CD4-positive, alpha-beta T cell treated with Interleukin-21 for 1 hour (primary cell): Measurements from ENCODE around the gene RETREG1.
"Not testable (repeated sequence)": the region's sequence is repeated elsewhere in the genome, so short reads cannot be mapped to it uniquely, and the experiment has no call there.

Source experiments
- DNase-seq: peaks from one replicate; pipeline ENCODE4 v3.0.0-alpha.2; 2020

The RETREG1 gene

DNA sequence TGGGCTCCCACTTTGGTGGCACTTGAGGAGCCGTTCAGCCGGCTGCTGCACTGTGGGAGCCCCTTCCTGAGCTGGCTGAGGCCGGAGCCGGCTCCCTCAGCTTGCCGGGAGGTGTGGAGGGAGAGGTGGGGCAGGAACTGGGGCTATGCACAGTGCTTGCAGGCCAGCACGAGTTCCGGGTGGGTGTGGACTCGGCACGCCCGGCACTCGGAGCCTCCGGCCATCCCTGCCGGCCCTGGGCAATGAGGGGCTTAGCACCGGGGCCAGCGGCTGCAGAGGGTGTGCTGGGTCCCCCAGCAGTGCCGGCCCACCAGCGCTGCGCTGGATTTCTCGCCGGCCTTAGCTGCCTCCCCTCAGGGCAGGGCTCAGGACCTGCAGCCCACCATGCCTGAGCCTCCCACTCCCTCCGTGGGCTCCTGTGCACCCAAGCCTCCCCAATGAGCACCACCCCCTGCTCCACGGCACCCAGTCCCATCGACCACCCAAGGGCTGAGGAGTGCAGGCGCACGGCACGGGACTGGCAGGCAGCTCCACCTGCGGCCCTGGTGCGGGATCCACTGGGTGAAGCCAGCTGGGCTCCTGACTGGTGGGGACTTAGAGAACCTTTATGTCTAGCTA lies 180.6 kb downstream of the RETREG1 start:
- not testable (repeated sequence) for DNase-seq

DNA sequence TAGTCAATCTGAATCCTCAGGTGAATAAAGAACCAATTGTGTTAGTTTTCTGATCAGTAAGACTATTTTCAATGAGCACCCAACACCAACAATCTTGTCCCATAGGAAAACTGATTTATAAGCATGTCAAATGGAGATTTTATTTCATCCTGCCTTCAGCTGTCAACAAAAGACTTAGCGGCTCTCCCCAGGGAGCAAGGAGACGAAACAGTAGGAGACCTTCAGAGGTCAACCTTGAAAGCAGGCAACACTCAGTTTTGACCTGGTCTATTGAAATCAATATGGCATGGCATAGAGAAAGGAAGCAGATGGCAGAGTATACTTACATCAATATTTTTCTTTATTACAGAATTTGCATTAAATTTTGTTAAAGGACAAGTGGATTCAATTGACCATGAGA lies 185.3 kb downstream of the RETREG1 start:
- no peak for DNase-seq

DNA sequence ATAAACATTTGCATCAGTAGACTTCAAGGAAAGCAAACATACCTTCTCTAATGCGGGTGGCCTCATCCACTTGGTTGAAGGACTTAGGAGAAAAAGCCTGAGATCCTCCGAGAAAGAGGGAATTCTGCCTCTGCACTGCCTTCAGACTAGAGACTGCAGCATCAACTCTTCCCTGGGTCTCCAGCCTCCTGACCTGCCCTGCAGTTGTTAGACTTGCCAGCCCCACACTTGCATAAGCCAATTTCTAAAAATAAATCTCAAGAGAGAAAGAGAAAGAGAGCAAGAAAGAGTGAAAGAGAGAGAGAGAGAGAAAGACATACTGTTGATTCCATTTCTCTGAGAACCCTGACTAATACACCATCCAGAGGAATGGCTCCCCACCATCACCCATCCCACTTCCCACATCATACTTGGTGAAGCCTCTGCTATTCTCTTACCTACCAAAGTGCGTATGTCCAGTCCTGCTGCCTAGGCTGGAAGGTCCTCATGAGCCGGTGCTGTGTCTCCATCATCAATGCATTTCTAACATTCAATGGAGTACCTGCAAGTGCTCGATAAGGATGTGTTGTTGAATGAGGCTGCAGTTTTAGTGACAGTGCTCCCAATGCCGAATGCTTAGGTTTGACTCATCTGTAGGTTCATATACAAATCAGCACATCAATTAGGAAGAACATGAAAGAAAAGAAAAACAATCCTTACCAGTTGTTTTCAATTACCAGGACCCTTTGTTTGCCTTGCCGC lies 186.3 kb downstream of the RETREG1 start:
- DNase-seq = no peak

DNA sequence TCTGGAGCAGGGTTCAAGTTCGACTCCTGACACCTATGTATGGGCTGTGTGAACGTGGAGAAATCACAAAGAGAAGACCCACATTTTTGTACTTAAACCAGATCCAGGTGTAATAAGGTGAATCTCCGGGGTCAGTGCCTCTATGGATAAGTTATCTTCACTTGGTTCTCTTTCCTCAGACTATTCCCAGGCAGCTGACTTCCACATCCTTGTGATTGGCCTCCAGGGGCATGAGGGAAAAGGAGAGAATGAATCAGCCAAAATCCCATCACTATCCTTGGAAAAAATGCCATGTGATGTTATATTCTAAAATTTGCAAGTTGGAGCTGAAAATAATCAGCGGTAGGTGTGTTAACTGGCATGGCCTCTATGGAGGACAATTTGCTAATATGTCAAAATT lies 188.4 kb downstream of the RETREG1 start:
- no peak for DNase-seq

DNA sequence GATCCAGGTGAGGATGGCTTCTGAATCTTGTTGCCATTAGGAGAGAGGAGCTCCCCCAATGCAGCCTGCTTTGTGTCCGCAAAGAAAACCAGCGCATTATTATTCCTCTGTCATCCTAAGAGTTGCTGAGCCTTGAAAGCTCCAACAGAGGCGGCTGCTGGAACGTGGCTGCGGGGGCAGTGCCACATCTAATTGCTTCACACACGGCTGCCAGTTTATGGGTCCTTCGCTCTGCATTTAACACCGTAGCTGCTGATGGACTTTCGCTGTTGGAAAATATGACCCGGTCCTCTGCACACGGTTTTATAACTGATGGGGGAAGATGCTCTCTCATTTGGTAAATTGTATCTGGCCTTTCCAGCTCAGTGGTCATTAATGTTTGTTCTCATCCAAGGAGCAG lies 189.2 kb downstream of the RETREG1 start:
- no peak for DNase-seq
